ENCODE data around the gene PRSS36. TPM values are rescaled to one million over a fixed set of nuclear protein-coding genes. Genes with fewer than 3 reads are reported as not detected.
"Not testable (repeated sequence)": the region's sequence is repeated elsewhere in the genome, so short reads cannot be mapped to it uniquely, and the experiment has no call there.

PRSS36 gene
- total RNA-seq = 2.0 TPM
- polyA plus RNA-seq = 2.6 TPM

DNA sequence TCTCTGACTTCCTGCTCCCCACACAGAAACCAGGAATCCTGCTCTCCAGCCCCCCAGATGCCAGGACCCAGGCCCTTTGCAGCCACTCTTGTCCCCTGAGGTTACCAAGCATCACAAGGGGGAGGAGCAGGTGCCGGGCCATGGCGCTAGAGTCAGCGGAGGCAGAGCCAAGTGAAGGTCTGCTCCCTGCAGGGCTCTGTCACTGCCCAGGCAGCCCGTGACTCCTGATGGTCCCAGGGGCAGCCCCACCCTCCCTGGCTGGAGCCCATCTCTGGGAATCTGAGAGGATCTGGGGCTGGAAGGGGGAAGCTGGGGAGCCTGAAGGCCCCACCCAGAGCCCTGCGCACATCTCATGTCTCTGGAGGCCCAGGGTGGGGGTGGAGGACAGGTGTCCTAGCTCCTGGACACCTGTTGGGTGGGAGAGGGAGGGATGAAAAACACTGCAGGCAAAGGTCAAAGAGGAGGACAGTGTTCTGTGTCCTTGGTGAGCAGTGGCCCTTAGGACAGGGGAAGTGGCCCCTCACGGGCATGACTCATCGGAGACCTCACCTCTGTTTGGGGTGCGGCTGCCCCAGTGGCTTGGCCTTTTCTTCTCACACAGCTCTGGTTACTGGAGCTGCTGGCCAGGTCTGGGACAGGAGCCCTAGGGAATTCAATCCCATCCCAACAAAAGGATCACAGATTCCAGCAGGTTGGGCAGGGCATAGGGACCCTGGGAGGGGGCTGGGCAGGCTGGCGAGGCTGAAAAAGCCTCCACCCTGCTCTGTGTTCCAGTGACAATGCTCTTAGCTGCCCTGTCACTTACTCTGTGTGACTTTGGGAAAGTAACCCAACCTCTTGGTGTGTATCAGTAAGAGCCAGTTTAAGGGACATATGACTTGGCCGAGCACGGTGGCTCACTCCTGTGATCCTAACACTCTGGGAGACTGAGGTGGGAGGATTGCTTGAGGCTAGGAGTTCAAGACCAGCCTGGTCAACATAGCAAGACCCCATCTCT is at the start of gene PRSS36:
PRSS36 (minus strand) TSS at position 173 of the 997 bp plus-strand sequence; CDS start at position 142, 31 bp downstream.
- H3K27ac ChIP-seq (ENCODE audit: low read depth) = no peak within 1 kb of the TSS
- WGBS = 69% methylated on average over 11 of the region's 11 CpGs
- H3K4me1 ChIP-seq (ENCODE audit: insufficient read depth) = no peaks in the 10 kb centered on the region
- H3K36me3 ChIP-seq (ENCODE audit: insufficient read depth) = no peaks in the 10 kb centered on the region
- H3K4me3 ChIP-seq (ENCODE audit: low read depth, low read length) = no peak within 1 kb of the TSS
- DNase-seq (ENCODE audit: extremely low spot score) = no peak

DNA sequence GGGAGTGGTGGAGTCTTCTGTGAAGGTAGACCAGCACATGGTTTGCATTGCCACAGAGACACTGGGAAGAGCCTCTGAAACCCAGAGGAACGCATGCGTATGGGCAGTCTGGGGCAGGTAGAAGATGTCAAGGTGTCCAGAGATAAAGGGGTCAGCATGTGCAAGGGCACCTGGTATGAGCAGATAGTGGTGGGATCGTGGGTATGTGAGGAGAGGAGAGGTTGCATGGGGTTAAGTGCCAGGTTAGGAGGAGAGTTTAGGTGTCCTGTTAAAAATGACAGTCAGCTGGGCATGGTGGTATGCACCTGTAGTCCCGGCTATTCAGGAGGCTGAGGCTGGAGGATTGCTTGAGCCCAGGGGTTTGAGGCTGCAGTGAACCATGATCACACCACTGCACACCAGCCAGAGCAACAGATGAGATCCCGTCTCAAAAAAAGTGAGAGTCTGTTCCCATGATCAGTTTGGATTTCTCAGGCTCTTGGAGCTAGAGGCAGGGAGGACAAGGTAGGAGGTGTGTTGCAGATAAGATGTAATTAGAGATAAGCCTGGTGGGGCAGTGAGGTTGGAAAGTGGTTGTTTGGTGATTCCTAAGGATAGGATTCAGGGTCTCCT is 49.7 kb upstream of the PRSS36 start:
- no peak overlapping the region for H3K27ac ChIP-seq (ENCODE audit: low read depth)
- H3K36me3 ChIP-seq (ENCODE audit: insufficient read depth) = no peaks in the 10 kb centered on the region
- no peaks in the 10 kb centered on the region for H3K4me1 ChIP-seq (ENCODE audit: insufficient read depth)
- no peak for DNase-seq (ENCODE audit: extremely low spot score)
- no peak overlapping the region for H3K4me3 ChIP-seq (ENCODE audit: low read depth, low read length)
- 93% methylated on average over 5 of the region's 5 CpGs for WGBS

DNA sequence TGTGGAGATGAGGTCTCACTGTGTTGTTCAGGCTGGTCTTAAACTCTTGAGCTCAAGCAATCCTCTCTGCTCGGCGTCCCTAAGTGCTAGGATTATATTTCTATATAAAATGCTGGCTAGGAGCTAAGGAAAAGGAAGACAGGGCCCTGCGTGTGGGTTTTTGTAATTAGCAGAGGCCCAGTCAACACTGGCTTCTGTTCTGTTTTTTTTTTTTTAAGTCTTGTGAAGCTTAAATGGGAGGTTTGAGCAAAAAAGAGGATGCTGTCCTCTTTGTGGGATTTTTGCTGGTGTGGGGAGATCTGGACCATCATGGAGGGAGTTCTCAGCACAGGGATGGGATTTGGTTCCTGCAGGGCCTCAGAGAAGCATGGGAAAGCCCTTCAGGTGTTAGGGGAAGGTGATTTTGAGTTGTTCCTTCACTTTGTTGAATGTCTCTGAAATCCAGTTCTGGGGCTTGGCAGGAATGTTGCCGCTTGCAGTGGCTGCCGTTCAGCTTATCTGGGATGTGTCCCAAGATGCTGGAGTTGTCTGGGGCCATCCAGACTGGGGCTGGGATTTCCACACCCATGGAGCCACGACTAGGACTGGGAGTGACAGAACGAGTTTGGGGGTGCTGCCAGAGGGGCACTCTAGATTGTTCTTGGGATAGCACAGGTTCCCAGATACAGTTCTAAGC is 48.5 kb upstream of the PRSS36 start:
- H3K4me1 ChIP-seq (ENCODE audit: insufficient read depth) = no peaks in the 10 kb centered on the region
- no peak for DNase-seq (ENCODE audit: extremely low spot score)
- 60% methylated on average over 7 of the region's 7 CpGs for WGBS
- H3K4me3 ChIP-seq (ENCODE audit: low read depth, low read length) = no peak overlapping the region
- no peak overlapping the region for H3K27ac ChIP-seq (ENCODE audit: low read depth)
- no peaks in the 10 kb centered on the region for H3K36me3 ChIP-seq (ENCODE audit: insufficient read depth)

- Histone ChIP-seq H3K4me1 (ENCODE audit: insufficient read depth) (no peaks in the 10 kb centered on the region), H3K4me3 (ENCODE audit: low read depth, low read length) (no peak overlapping the region), H3K27ac (ENCODE audit: low read depth) (no peak overlapping the region), H3K36me3 (ENCODE audit: insufficient read depth) (peaks cover 4% of the 10 kb centered on the region)
- DNase-seq (ENCODE audit: extremely low spot score) = no peak
- 88% methylated on average over 17 of the region's 17 CpGs for WGBS
Observed at GRCh38 chr16:31196324-31197088, 46.6 kb upstream of the PRSS36 start.

DNA sequence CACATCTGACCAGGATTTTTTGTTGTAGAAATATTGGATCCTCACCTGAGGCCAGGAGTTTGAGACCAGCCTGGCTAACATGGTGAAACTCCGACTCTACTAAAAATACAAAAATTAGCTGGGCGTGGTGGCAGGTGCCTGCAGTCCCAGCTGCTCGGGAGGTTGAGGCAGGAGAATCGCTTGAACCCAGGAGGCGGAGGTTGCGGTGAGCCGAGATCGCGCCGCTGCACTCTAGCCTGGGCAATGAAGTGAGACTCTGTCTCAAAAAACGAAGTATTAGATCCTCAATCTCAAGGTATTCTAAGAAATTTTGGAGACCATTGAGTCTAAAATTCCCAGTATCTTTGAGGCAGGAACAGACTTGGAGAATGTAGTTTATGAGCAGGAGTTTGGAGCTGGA is 46.0 kb upstream of the PRSS36 start:
- not testable (repeated sequence) for DNase-seq (ENCODE audit: extremely low spot score); H3K4me3 ChIP-seq (ENCODE audit: low read depth, low read length); H3K36me3 ChIP-seq (ENCODE audit: insufficient read depth); H3K27ac ChIP-seq (ENCODE audit: low read depth); H3K4me1 ChIP-seq (ENCODE audit: insufficient read depth)
- WGBS = 96% methylated on average over 11 of the region's 11 CpGs

DNA sequence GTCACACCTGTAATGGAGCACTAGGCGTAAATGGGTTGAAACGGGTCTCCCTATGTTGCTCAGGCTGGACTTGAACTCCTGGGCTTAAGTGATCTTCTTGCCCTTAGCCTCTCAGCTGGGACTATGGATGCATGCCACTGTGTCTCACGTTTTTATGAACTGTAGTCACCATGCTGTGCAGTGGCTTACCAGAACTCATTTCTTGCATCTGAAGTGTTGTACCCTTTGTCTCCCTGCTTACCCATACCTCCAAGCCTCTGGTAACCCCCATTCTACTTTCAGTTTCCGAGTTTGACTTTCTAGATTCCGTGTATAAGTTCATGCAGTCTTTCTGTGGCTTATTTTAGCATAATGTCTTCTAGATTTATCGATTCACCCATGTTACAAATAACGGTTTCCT is 45.0 kb upstream of the PRSS36 start:
- H3K36me3 ChIP-seq (ENCODE audit: insufficient read depth) = peaks cover 8% of the 10 kb centered on the region
- H3K4me3 ChIP-seq (ENCODE audit: low read depth, low read length) = no peak overlapping the region
- 86% methylated on average over 7 of the region's 7 CpGs for WGBS
- no peak overlapping the region for H3K27ac ChIP-seq (ENCODE audit: low read depth)
- no peak for DNase-seq (ENCODE audit: extremely low spot score)
- no peaks in the 10 kb centered on the region for H3K4me1 ChIP-seq (ENCODE audit: insufficient read depth)

DNA sequence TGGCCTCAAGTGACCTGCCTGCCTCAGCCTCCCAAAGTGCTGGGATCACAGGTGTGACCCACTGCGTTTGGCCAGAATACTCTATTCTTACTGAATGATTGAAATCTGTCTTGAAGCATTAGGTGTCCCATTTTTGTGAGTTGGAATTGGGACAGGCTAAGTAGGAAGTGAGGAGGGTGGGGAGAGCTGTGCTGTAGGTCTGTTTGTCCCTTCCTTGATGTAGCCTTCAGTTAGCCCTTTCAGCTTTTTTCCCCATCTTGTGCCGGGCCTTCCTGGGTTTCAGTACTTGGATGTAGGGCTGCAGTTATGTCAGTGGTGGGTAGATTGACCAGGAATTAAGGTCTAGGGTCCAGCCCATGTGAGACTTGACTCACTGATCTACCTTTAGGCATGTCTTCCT is 44.0 kb upstream of the PRSS36 start:
- 85% methylated on average over 2 of the region's 2 CpGs for WGBS
- H3K36me3 ChIP-seq (ENCODE audit: insufficient read depth) = peaks cover 8% of the 10 kb centered on the region
- DNase-seq (ENCODE audit: extremely low spot score) = no peak
- no peaks in the 10 kb centered on the region for H3K4me1 ChIP-seq (ENCODE audit: insufficient read depth)
- no peak overlapping the region for H3K4me3 ChIP-seq (ENCODE audit: low read depth, low read length)
- no peak overlapping the region for H3K27ac ChIP-seq (ENCODE audit: low read depth)

DNA sequence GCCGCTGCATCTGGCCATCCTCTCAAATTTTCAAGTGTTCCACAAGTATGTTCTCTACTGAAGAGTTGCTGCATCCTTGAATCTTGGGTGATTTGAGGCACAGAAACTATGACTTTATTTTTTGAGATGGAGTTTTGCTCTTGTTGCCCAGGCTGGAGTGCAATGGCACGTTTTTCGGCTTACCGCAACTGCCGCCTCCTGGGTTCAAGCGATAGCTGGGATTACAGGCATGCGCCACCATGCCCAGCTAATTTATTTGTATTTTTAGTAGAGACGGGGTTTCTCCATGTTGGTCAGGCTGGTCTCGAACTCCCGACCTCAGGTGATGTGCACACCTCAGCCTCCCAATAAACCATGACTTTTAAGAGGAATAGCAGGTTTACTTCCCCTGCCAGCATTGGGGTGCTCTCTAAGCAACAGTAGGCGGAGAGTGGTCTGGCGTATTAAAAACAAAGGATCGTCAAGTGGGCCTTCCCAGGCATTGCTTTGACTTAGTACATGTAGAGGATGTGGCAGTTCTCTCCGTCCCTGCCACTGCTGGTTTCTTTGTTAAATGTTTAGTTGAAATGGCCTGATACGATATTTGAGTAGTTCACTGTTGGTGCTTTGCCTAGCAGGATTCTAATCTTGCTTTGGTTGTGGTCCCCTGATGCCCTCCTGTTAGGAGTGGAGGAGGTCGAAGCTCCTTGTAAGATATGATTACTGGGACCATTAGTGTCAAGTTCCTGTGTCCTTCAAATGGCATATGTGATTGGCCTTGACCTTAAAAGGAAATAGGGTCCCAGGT is 43.2 kb upstream of the PRSS36 start:
- H3K4me3 ChIP-seq (ENCODE audit: low read depth, low read length) = no peak overlapping the region
- no peak overlapping the region for H3K27ac ChIP-seq (ENCODE audit: low read depth)
- WGBS = 90% methylated on average over 16 of the region's 16 CpGs
- no peak for DNase-seq (ENCODE audit: extremely low spot score)
- H3K36me3 ChIP-seq (ENCODE audit: insufficient read depth) = peaks cover 8% of the 10 kb centered on the region
- no peaks in the 10 kb centered on the region for H3K4me1 ChIP-seq (ENCODE audit: insufficient read depth)

DNA sequence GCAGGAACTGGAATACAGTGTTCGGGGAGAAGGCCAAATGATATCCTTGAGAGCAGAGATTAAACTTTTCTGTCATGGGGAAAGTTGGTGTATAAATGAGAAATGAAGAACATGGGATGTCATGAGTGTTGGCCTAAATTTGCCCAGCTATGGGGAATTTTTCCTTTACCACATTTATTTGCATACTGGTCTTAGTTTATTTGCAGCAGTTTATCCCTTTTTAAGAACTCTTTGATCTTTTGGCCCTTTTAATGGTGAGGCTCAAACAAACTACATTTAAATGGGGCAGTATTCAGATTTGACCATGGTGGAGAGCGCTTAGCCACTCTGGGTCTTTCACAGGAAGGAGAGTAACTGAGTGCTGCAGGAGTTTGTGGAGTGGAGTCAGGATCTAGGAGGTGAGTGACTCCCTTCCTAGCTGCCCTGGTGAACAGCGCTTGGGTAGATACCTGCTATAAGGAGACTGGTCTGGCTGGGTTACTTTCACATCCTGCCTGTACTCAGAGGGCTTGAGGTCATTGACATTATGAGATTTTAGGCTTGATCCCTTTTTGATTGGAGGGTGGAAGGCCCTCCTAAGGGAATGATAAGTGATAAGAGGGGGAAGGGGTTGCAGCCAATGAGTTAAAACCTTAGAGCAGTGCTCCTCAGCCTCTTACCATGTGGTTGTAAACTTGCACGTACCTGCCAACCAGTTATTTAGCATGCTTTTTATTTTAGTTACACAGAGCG is 42.0 kb upstream of the PRSS36 start:
- no peaks in the 10 kb centered on the region for H3K4me1 ChIP-seq (ENCODE audit: insufficient read depth)
- H3K27ac ChIP-seq (ENCODE audit: low read depth) = no peak overlapping the region
- DNase-seq (ENCODE audit: extremely low spot score) = no peak
- 79% methylated on average over 5 of the region's 5 CpGs for WGBS
- no peak overlapping the region for H3K4me3 ChIP-seq (ENCODE audit: low read depth, low read length)
- H3K36me3 ChIP-seq (ENCODE audit: insufficient read depth) = peaks cover 8% of the 10 kb centered on the region

- Histone ChIP-seq H3K4me3 (ENCODE audit: low read depth, low read length) (no peak overlapping the region), H3K4me1 (ENCODE audit: insufficient read depth) (no peaks in the 10 kb centered on the region), H3K36me3 (ENCODE audit: insufficient read depth) (peaks cover 11% of the 10 kb centered on the region), H3K27ac (ENCODE audit: low read depth) (no peak overlapping the region)
- WGBS = 92% methylated on average over 17 of the region's 17 CpGs
- DNase-seq (ENCODE audit: extremely low spot score) = no peak
Observed at GRCh38 chr16:31190818-31191444, 41.1 kb upstream of the PRSS36 start.

- 94% methylated on average over 12 of the region's 12 CpGs for WGBS
- Histone ChIP-seq H3K4me3 (ENCODE audit: low read depth, low read length) (no peak overlapping the region), H3K27ac (ENCODE audit: low read depth) (no peak overlapping the region), H3K4me1 (ENCODE audit: insufficient read depth) (no peaks in the 10 kb centered on the region), H3K36me3 (ENCODE audit: insufficient read depth) (peaks cover 15% of the 10 kb centered on the region)
- no peak for DNase-seq (ENCODE audit: extremely low spot score)
Observed at GRCh38 chr16:31190061-31190460, 40.2 kb upstream of the PRSS36 start.

DNA sequence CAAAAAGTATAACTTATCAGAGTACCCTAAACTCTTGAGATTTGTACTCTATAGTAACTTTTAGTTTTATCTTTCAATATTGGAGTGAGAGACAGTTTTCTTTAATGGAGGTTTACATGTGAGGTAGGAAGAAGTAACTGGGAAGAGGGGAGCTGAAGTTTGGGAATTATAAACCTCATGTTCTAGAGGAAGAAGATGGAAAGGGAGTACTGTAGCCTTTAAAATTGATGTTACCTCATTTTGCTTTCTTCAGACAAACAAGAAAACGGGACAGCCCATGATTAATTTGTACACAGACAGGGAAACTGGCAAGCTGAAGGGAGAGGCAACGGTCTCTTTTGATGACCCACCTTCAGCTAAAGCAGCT is 39.5 kb upstream of the PRSS36 start:
- Histone ChIP-seq H3K36me3 (ENCODE audit: insufficient read depth) (peaks cover 18% of the 10 kb centered on the region), H3K4me1 (ENCODE audit: insufficient read depth) (no peaks in the 10 kb centered on the region), H3K27ac (ENCODE audit: low read depth) (no peak overlapping the region), H3K4me3 (ENCODE audit: low read depth, low read length) (no peak overlapping the region)
- no peak for DNase-seq (ENCODE audit: extremely low spot score)
- WGBS = 89% methylated on average over 2 of the region's 2 CpGs
